Measurements from ENCODE around the gene SET.

SET gene

DNA sequence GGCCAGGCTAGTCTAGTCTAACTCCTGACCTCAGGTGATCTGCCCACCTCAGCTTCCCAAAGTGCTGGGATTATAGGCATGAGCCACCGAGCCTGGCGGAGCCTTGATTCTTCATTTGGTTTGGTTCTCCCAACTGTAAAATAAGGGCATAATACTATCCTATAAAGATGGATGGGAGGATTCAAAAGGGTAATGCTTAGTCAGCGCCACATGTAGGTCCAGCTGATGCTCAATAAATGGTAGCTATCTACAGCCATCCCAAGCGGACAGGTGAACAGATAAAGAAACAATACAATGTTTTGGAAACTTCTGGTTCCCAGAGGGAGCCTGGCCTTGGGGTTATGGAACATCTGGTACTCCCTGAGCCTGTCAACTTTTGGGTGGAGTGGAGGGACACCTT, 13.6 kb upstream of the SET start:
- DNase-seq (ENCODE audit: low read depth), result no peak
- TF ChIP-seq, protein P1, sequence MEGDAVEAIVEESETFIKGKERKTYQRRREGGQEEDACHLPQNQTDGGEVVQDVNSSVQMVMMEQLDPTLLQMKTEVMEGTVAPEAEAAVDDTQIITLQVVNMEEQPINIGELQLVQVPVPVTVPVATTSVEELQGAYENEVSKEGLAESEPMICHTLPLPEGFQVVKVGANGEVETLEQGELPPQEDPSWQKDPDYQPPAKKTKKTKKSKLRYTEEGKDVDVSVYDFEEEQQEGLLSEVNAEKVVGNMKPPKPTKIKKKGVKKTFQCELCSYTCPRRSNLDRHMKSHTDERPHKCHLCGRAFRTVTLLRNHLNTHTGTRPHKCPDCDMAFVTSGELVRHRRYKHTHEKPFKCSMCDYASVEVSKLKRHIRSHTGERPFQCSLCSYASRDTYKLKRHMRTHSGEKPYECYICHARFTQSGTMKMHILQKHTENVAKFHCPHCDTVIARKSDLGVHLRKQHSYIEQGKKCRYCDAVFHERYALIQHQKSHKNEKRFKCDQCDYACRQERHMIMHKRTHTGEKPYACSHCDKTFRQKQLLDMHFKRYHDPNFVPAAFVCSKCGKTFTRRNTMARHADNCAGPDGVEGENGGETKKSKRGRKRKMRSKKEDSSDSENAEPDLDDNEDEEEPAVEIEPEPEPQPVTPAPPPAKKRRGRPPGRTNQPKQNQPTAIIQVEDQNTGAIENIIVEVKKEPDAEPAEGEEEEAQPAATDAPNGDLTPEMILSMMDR (conservative IDR thresholded peaks at IDR 0.05; ENCODE audit: low read depth, low read length), result no peak
- no peak overlapping the region for H3K4me3 ChIP-seq (ENCODE audit: low read length)

DNA sequence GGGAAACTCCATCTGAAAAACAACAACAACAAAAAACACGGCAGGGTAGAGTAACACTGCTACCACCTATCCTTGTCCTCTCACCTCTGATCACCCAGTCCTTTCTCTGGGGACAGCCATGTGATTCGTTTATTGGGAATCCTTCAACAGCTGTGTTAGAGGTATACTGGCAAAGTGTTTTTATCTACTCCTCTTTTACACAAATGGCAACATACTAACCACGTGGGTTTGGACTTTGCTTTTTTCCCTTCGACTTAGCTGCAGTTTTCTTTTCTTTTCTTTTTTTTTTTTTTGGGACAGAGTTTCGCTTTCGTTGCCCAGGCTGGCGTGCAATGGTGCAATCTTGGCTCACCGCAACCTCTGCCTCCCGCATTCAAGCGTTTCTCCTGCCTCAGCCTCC, 11.2 kb upstream of the SET start:
- TF ChIP-seq, protein P1 (conservative IDR thresholded peaks at IDR 0.05; ENCODE audit: low read depth, low read length), result no peak
- H3K4me3 ChIP-seq (ENCODE audit: low read length), result no peak overlapping the region
- DNase-seq (ENCODE audit: low read depth), result no peak

DNA sequence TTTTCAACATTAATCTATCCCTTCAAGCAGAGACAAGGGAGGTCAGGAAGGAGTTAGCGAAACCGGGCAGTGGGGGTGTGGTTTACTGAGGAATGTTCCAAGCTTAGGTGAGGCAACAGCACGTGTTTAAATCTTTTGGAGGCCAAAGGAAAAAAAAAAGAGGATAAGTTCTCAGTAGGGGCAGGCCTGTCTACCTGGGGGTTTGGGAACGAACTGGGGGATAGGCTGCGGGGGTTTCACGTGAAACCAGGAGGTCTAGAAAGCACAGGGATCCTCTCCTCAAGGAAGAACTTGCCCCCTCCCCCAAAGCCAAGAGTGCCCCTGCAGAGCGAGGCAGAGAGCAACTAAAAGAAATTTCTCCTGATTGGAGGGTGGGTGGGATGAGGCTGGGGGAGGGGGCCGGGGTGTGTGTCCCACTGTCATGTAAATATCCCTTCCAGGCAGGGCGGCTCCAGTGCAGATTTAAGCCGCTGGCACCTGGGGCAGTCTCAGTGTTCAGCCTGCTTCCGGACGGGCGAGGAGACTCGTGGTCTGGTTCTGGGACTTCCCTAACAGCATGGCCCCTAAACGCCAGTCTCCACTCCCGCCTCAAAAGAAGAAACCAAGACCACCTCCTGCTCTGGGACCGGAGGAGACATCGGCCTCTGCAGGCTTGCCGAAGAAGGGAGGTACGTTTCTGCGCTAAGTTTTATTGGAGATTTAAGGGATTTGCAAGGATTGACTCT, 5.5 kb upstream of the SET start:
- DNase-seq (ENCODE audit: low read depth), result peak; percentile 79
- H3K4me3 ChIP-seq (ENCODE audit: low read length), result peak overlapping the region; percentile 85
- TF ChIP-seq, protein P1 (conservative IDR thresholded peaks at IDR 0.05; ENCODE audit: low read depth, low read length), result no peak

DNA sequence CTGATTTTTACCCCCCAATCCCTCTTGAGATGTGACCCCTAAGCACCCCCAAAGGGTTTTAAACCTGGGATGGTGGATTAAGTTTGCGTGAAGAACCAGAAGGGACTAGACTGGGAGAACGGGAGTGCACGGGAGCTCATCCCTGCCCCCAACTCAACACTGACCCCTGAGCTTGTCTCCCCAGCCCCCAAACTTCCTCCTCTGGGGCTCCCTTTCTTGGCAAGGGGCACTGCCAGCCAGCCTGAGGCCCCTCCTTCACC, 5.0 kb upstream of the SET start:
- DNase-seq (ENCODE audit: low read depth), result no peak
- H3K4me3 ChIP-seq (ENCODE audit: low read length), result peak overlapping the region; percentile 85
- TF ChIP-seq, protein P1 (conservative IDR thresholded peaks at IDR 0.05; ENCODE audit: low read depth, low read length), result no peak

DNA sequence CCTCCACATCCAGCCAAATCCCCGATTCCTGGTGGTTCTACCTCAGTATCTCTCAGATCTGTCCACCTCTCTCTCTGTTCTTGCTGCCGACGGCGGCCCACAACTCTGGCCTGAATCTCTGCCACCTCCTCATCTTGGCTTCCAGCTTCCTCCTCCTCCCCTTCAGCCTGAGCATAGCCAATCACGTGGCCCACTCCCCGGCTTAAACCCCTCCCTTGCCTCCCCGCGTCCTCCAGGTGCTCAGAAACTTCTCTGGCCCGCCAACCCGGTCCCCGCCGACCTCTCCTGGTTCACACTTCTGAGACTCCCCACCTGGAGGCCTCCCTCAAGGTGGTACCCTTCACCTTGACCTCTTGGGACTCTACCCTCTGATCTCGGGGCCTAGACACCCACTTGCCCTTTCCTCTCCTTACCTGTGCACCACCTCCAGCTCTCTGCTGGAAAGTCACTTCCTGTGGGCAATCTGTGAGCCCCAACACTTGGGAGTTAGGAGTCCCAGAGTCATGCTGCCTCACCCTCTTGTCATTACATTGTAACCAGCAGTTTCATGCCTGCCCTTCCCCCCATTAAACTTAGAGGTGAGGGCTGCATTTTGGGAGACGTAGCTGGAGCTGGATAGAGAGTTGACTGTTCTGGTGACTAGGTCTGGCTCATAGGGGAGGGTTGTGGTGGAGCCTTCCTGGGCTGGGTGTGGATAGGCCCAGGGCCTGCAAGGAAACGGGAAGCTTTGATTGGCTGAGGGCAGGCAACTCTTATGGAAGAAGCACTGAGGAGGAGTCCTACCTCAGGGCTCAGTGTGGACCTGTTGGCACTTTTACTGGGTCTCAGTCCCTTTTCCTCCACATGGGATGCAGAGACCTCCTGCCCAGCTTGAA, 4.5 kb upstream of the SET start:
- DNase-seq (ENCODE audit: low read depth), result peak; percentile 50
- TF ChIP-seq, protein P1 (conservative IDR thresholded peaks at IDR 0.05; ENCODE audit: low read depth, low read length), result no peak
- peak overlapping the region; percentile 85 for H3K4me3 ChIP-seq (ENCODE audit: low read length)

DNA sequence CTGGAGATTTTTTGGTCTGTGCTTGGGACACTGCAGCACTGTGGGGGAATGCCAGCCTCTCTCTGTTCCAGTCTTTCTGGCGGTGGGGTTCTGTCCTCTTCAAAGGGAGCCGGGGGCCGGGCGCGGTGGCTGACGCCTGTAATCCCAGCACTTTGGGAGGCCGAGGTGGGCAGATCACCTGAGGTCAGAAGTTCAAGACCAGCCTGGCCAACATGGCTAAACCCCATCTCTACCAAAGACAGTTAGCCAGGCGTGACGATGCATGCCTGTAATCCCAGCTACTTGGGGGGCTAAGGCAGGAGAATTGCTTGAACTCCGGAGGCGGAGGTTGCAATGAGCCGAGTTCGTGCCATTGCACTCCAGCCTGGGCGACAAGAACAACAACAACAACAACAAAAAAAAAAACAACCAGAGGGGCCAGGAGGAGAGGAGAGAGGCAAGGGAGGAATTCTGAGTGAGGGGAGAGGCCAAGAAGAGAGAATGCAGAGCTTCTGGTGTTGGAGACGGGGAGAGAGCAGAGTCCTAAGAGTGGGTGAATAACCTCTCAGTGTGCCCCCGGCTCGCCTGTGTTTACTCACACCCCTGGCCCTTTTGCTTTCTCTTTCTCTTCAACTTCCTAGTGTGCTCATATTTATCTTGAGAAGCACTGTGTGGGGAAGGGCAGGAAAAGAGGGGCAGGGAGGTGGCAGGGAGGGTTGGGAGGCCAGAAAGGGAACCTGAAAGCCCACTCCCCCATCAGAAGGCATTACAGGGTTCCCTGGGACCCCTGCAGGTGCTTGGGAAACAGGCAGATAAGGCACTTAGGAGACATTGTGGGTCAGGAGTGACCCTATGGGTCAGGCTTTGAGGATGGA, 3.2 kb upstream of the SET start:
- TF ChIP-seq, protein P1 (conservative IDR thresholded peaks at IDR 0.05; ENCODE audit: low read depth, low read length), result no peak
- peak overlapping the region; percentile 85 for H3K4me3 ChIP-seq (ENCODE audit: low read length)
- no peak for DNase-seq (ENCODE audit: low read depth)
